Measurements from ENCODE around the gene ADAM19.

- TF ChIP-seq POLR2A (IDR thresholded peaks at IDR 0.05; ENCODE audit: low read depth, low read length) (no peak), POLR2AphosphoS5 (IDR thresholded peaks at IDR 0.05; ENCODE audit: low read depth, low read length) (no peak), TAF1 (IDR thresholded peaks at IDR 0.05; ENCODE audit: borderline replicate concordance, low read depth, low read length) (no peak)
Observed at GRCh38 chr5:157485811-157486210, 89.8 kb downstream of the ADAM19 start.

Measured in GM12892 (cell line).